ENCODE data around the gene GRIA3.
"Not testable (repeated sequence)": the region's sequence is repeated elsewhere in the genome, so short reads cannot be mapped to it uniquely, and the experiment has no call there.

The GRIA3 gene

DNA sequence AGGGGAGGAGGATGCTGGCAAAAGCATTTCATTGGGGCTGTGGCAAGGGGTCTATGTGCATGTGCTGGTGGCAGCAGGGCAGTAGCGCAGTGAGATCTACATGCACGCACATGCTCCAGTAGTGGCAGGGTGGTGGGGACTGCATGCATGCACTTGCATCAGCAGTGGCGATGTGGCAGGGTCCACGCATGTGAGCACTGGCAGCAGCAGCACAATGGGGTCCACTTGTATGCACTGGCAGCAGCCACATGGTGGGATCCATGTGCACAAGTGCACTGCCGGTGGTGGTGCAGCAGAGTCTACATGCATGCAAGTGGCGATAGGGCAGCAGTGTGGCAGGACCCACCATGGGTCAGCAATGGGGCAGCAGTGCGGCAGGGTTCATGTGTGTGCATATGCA is 315.7 kb downstream of the GRIA3 start:
- no peak for DNase-seq (ENCODE audit: low read depth, low spot score)

DNA sequence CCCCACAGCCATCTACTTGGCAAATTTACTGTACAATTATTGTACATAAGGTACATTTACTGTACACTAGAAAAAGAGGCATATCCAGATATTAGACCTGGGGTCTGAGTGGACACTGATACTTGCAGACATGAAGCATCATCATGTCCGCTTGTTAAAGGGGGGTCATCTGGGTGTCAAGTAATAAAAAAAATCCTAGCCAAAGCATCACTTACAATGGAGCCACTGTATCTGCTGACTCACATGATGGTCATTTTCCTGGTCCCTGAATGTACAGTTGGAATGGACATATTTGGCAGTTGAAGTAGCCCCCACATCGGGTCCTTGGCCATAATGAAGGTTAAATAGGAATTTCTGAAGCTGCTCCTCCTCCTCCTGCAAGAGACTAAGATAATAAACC is 320.0 kb downstream of the GRIA3 start:
- no peaks in the 10 kb centered on the region for H3K27me3 ChIP-seq (ENCODE audit: insufficient read depth, insufficient read length)
- H3K36me3 ChIP-seq (ENCODE audit: insufficient read depth, insufficient read length, low read length): no peaks in the 10 kb centered on the region
- no peaks in the 10 kb centered on the region for H3K9me3 ChIP-seq (ENCODE audit: insufficient read depth, low read length)
- no peak overlapping the region for H3K9ac ChIP-seq (ENCODE audit: insufficient read length, low read depth)
- no peak for TF ChIP-seq YY1 (IDR thresholded peaks at IDR 0.05; ENCODE audit: insufficient read depth, insufficient read length)
- TF ChIP-seq SUZ12 (IDR thresholded peaks at IDR 0.05; ENCODE audit: extremely low read depth, insufficient read depth, insufficient read length): no peak
- no peak for TF ChIP-seq ZNF274 (IDR thresholded peaks at IDR 0.05; ENCODE audit: low read depth, low read length)
- H3K4me3 ChIP-seq (ENCODE audit: insufficient read length, low read depth): no peak overlapping the region
- DNase-seq (ENCODE audit: low read depth, low spot score): no peak
- H3K4me1 ChIP-seq (ENCODE audit: insufficient read depth, insufficient read length): no peaks in the 10 kb centered on the region

More for the DNA sequence above, 315.7 kb downstream of the GRIA3 start:
- no peaks in the 10 kb centered on the region for H3K9me3 ChIP-seq (ENCODE audit: insufficient read depth, low read length)
- H3K4me1 ChIP-seq (ENCODE audit: insufficient read depth, insufficient read length): no peaks in the 10 kb centered on the region
- H3K36me3 ChIP-seq (ENCODE audit: insufficient read depth, insufficient read length, low read length): no peaks in the 10 kb centered on the region
- no peak overlapping the region for H3K4me3 ChIP-seq (ENCODE audit: insufficient read length, low read depth)
- H3K9ac ChIP-seq (ENCODE audit: insufficient read length, low read depth): no peak overlapping the region
- H3K27me3 ChIP-seq (ENCODE audit: insufficient read depth, insufficient read length): no peaks in the 10 kb centered on the region
- no peak for TF ChIP-seq ZNF274 (IDR thresholded peaks at IDR 0.05; ENCODE audit: low read depth, low read length)
- TF ChIP-seq SUZ12 (IDR thresholded peaks at IDR 0.05; ENCODE audit: extremely low read depth, insufficient read depth, insufficient read length): no peak
- TF ChIP-seq YY1 (IDR thresholded peaks at IDR 0.05; ENCODE audit: insufficient read depth, insufficient read length): no peak

DNA sequence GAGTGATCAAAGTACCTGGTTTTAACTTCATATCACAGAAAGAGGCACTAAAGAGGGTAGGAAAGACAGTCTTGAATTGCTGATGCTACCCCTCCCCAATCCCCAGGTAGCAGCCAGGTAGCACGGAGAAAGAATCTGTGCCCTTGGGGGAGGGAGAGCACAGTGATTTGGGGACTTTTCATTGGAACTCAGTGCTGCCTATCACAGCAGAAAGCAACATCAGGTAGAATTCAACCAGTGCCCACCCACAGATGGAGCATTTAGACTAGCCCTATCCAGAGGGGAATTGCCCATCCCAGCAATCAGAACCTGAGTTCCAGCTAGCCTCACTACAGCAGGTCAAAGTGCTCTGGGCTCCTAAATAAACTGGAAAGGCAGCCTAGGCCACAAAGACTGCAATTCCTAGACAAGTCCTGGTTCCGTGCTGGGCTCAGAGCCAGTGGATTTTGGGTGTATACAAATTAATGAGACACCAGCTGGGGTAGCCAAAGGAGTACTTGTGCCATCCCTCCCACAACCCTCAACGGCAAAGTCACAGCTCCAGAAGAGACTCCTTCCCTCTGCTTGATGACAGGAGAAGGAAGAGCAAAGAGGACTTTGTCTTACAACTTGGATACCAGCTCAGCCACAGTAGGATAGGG is 320.7 kb downstream of the GRIA3 start:
- no peaks in the 10 kb centered on the region for H3K4me1 ChIP-seq (ENCODE audit: insufficient read depth, insufficient read length)
- TF ChIP-seq ZNF274 (IDR thresholded peaks at IDR 0.05; ENCODE audit: low read depth, low read length) (no peak), YY1 (IDR thresholded peaks at IDR 0.05; ENCODE audit: insufficient read depth, insufficient read length) (no peak), SUZ12 (IDR thresholded peaks at IDR 0.05; ENCODE audit: extremely low read depth, insufficient read depth, insufficient read length) (no peak)
- H3K4me3 ChIP-seq (ENCODE audit: insufficient read length, low read depth): no peak overlapping the region
- H3K9me3 ChIP-seq (ENCODE audit: insufficient read depth, low read length): no peaks in the 10 kb centered on the region
- H3K9ac ChIP-seq (ENCODE audit: insufficient read length, low read depth): no peak overlapping the region
- DNase-seq (ENCODE audit: low read depth, low spot score): no peak
- no peaks in the 10 kb centered on the region for H3K27me3 ChIP-seq (ENCODE audit: insufficient read depth, insufficient read length)
- no peaks in the 10 kb centered on the region for H3K36me3 ChIP-seq (ENCODE audit: insufficient read depth, insufficient read length, low read length)

DNA sequence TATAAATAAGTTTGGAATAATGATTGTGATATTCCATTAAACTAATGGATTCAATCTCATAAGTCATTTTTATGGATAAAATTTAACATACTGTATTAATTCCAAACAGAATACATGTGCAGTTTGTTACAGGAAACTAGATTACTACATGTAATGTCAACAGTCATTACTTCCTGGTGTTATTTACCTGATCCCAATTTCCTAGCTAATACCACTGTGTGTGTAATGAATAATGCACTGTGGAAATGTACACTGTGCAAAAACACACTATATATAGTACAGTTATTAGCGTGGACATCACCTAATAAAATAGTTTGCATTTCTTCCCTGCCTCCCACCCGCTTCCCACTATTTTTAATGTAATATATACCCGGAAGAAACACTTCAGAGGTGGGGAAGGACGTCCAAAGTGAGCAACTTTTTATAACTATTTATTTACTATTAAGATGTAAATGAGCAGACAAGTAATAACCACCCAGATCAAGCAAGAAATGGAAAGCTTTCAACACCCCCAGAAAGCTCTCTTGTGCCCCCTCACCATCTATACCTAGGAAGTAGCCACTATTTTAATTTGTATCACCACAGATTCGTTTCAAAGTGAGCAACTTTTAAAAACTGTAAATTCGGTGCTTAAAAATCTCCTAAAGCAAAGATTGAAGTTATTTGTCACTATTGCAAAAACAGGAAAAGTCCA is 329.7 kb downstream of the GRIA3 start:
- Histone ChIP-seq H3K27me3 (ENCODE audit: insufficient read depth, insufficient read length) (no peaks in the 10 kb centered on the region), H3K4me3 (ENCODE audit: insufficient read length, low read depth) (no peak overlapping the region), H3K36me3 (ENCODE audit: insufficient read depth, insufficient read length, low read length) (no peaks in the 10 kb centered on the region), H3K9me3 (ENCODE audit: insufficient read depth, low read length) (no peaks in the 10 kb centered on the region), H3K9ac (ENCODE audit: insufficient read length, low read depth) (no peak overlapping the region), H3K4me1 (ENCODE audit: insufficient read depth, insufficient read length) (no peaks in the 10 kb centered on the region)
- no peak for TF ChIP-seq YY1 (IDR thresholded peaks at IDR 0.05; ENCODE audit: insufficient read depth, insufficient read length)
- TF ChIP-seq ZNF274 (IDR thresholded peaks at IDR 0.05; ENCODE audit: low read depth, low read length): no peak
- TF ChIP-seq SUZ12 (IDR thresholded peaks at IDR 0.05; ENCODE audit: extremely low read depth, insufficient read depth, insufficient read length): no peak
- DNase-seq (ENCODE audit: low read depth, low spot score): no peak

DNA sequence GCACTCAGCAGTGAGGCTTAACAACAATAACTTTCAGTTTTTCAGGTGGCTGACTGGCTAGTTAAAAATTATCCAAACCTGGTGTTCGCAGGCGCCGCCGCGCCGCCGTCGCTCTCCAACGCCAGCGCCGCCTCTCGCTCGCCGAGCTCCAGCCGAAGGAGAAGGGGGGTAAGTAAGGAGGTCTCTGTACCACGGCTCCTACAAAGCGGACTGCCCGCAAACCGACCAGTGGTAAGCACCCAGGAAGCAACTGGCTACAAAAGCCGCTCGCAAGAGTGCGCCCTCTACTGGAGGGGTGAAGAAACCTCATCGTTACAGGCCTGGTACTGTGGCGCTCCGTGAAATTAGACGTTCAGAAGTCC is 330.2 kb downstream of the GRIA3 start:
- not testable (repeated sequence) for H3K9ac ChIP-seq (ENCODE audit: insufficient read length, low read depth); H3K27me3 ChIP-seq (ENCODE audit: insufficient read depth, insufficient read length); H3K4me1 ChIP-seq (ENCODE audit: insufficient read depth, insufficient read length); H3K4me3 ChIP-seq (ENCODE audit: insufficient read length, low read depth); H3K36me3 ChIP-seq (ENCODE audit: insufficient read depth, insufficient read length, low read length); H3K9me3 ChIP-seq (ENCODE audit: insufficient read depth, low read length); DNase-seq (ENCODE audit: low read depth, low spot score)

DNA sequence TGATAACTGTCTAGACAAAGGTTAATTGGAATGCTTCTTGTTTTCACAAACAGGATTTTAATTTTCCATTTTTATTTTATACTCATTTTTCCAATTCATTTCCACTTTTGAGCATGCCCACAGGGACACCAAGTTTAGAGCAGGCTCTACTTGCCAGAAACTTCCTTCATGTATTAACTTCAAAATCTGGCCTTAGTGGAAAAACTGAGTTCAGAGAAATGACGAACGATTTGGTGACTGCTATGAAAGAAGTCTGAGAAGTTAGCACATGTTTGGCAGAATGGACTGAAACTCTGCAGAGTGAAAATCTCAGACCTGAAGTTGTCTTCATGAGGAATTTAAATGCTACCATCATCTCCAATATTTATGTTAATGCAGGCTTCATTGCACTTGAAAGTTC is 334.7 kb downstream of the GRIA3 start:
- no peaks in the 10 kb centered on the region for H3K4me1 ChIP-seq (ENCODE audit: insufficient read depth, insufficient read length)
- no peak for DNase-seq (ENCODE audit: low read depth, low spot score)
- no peak overlapping the region for H3K4me3 ChIP-seq (ENCODE audit: insufficient read length, low read depth)
- H3K36me3 ChIP-seq (ENCODE audit: insufficient read depth, insufficient read length, low read length): no peaks in the 10 kb centered on the region
- no peaks in the 10 kb centered on the region for H3K9me3 ChIP-seq (ENCODE audit: insufficient read depth, low read length)
- TF ChIP-seq ZNF274 (IDR thresholded peaks at IDR 0.05; ENCODE audit: low read depth, low read length): no peak
- TF ChIP-seq SUZ12 (IDR thresholded peaks at IDR 0.05; ENCODE audit: extremely low read depth, insufficient read depth, insufficient read length): no peak
- TF ChIP-seq YY1 (IDR thresholded peaks at IDR 0.05; ENCODE audit: insufficient read depth, insufficient read length): no peak
- H3K9ac ChIP-seq (ENCODE audit: insufficient read length, low read depth): no peak overlapping the region
- no peaks in the 10 kb centered on the region for H3K27me3 ChIP-seq (ENCODE audit: insufficient read depth, insufficient read length)

DNA sequence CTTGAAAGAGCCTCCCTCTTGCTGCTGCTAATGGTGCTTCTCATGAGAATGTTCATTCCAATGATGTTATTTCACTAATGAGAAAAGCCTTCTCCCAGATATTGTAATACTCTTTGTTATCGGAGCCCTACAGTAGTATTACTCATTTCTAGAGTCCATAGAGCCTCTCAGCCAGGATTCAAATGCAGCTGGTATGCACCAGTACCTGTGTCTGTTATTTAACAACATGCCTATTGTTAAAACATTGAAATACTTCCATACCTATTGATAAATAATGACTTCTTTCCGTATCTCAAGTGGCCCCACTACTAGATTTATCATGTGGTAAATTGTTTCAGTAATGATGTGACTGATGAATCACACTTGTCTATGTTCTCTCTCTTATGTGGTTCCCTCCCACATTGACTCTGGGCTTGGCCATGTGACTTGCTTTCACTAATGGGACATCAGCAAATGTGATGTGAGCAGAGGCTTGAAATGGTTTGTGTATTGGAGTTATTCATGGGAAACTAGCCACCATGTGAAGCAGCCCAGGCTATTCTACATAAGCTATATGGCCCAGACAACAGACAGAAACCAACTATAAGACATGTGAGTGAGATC is 341.1 kb downstream of the GRIA3 start:
- H3K27me3 ChIP-seq (ENCODE audit: insufficient read depth, insufficient read length): no peaks in the 10 kb centered on the region
- H3K9me3 ChIP-seq (ENCODE audit: insufficient read depth, low read length): no peaks in the 10 kb centered on the region
- no peaks in the 10 kb centered on the region for H3K4me1 ChIP-seq (ENCODE audit: insufficient read depth, insufficient read length)
- DNase-seq (ENCODE audit: low read depth, low spot score): no peak
- no peak for TF ChIP-seq ZNF274 (IDR thresholded peaks at IDR 0.05; ENCODE audit: low read depth, low read length)
- no peak for TF ChIP-seq YY1 (IDR thresholded peaks at IDR 0.05; ENCODE audit: insufficient read depth, insufficient read length)
- no peak for TF ChIP-seq SUZ12 (IDR thresholded peaks at IDR 0.05; ENCODE audit: extremely low read depth, insufficient read depth, insufficient read length)
- no peaks in the 10 kb centered on the region for H3K36me3 ChIP-seq (ENCODE audit: insufficient read depth, insufficient read length, low read length)
- H3K4me3 ChIP-seq (ENCODE audit: insufficient read length, low read depth): no peak overlapping the region
- no peak overlapping the region for H3K9ac ChIP-seq (ENCODE audit: insufficient read length, low read depth)

DNA sequence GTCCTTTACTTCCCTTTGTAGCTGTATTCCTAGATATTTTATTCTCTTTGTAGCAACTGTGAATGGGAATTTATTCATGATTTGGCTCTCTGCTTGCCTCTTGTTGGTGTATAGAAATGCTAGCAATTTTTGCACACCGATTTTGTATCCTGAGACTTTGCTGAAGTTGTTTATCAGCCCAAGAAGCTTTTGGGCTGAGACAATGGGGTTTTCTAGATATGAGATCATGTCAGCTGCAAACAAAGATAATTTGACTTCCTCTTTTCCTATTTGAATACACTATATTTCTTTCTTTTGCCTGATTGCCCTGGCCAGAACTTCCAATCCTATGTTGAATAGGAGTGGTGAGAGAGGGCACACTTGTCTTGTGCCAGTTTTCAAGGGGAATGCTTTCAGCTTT is 346.6 kb downstream of the GRIA3 start:
- not testable (repeated sequence) for H3K4me1 ChIP-seq (ENCODE audit: insufficient read depth, insufficient read length); H3K9ac ChIP-seq (ENCODE audit: insufficient read length, low read depth); H3K27me3 ChIP-seq (ENCODE audit: insufficient read depth, insufficient read length); H3K36me3 ChIP-seq (ENCODE audit: insufficient read depth, insufficient read length, low read length); DNase-seq (ENCODE audit: low read depth, low spot score); H3K9me3 ChIP-seq (ENCODE audit: insufficient read depth, low read length); H3K4me3 ChIP-seq (ENCODE audit: insufficient read length, low read depth)

All from NT2/D1 (cell line).